T-helper 2 cell treated with Interferon-gamma antibody and Interleukin-4, amounts not matched to agents 5 μg/mL and 100 μg/mL, for 36 hours (primary cell): ENCODE data around the gene COX15.

ENCODE experiments used
- DNase-seq: peaks from one replicate; pipeline ENCODE4 v3.0.0; 2021; ENCODE audit warnings: low spot score
- H3K27ac Mint-ChIP-seq: one replicate; pipeline ENCODE4 v1.8.0; 2021; ENCODE audit warnings: mild to moderate bottlenecking, mixed read lengths
- H3K27me3 Mint-ChIP-seq: one replicate; pipeline ENCODE4 v1.8.0; 2021; ENCODE audit warnings: low read depth, mixed read lengths
- H3K36me3 Mint-ChIP-seq: one replicate; pipeline ENCODE4 v1.8.0; 2021; ENCODE audit warnings: low read depth, mixed read lengths
- H3K4me1 Mint-ChIP-seq: one replicate; pipeline ENCODE4 v1.8.0; 2021; ENCODE audit warnings: low read depth, mixed read lengths
- H3K4me3 Mint-ChIP-seq: one replicate; pipeline ENCODE4 v1.8.0; 2022; ENCODE audit warnings: mild to moderate bottlenecking, moderate library complexity, mixed read lengths
- H3K9me3 Mint-ChIP-seq: one replicate; pipeline ENCODE4 v1.8.0; 2021; ENCODE audit warnings: mixed read lengths

Gene COX15

DNA sequence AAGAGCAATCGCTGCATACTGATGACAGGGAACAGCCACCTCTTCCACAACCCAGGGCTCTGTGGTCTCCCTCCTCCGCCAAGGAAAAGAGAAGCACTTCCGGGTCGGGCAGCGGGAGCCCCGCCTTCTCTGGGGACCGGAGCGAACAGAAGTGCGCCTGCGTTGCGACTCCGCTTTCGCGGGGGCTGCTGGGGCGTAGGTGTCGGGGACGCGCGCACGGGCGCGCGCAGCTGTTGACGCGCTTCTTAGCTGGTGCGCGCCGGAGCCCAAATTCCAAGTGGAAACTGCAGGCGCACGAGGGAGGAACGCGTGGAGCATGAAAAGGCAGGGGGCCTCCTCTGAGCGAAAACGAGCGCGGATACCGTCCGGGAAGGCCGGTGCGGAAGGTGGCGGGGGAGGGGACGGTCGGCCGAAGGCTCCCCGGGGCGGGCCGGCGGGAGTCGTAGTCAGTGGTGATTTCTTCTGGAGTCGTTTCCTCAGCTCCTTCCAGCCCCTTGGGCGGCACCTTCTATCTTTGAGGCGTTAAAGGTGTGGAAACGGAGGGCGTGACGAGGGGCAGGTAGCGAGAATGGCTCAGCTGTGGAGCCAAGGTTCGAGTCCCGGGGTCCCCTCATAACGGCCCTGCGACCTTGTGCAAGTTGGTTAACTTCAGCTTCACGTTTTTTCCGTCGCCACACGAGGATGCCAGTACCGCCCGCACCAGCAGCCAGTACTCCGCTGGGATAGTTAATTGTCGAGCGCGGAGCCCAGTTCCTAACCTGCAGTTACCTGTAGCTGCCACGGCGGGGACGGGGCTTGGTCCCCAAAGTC, at the start of gene COX15, which contains the start of gene CUTC:
TSS of gene COX15 (minus strand) at position 95 of the 810 bp plus-strand sequence. CDS start at position 17, 78 bp downstream.
TSS of gene CUTC (plus strand) at position 202 of the 810 bp plus-strand sequence. CDS start at position 317, 115 bp downstream.
- Mint-ChIP-seq H3K4me1 (peaks cover 24% of the 10 kb centered on the region), H3K9me3 (no peaks in the 10 kb centered on the region), H3K27me3 (no peaks in the 10 kb centered on the region), H3K27ac (peak within 1 kb of the TSS; percentile 100), H3K4me3 (peak within 1 kb of the TSS; percentile 100), H3K36me3 (peaks cover 35% of the 10 kb centered on the region)
- DNase-seq = peak; percentile 95

DNA sequence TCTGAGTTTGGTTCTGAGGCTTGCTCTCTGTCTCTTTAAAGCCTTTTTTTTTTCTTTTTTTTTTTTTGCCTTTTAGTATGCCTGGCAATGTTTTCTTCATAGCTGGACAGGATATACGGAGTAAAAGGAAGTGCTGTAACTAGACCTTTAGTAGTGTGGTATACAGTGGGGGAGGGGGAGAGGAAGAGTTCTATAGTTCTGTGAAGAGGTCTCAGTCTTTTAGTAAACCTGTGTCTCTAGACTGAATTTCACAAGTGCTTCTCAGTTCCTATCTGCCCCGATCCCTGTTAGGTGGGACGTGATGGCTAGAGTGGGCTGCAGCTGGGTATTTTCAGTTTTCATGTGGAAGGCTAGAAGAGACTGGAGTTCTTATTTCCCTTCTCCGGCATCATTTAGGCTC, 47.4 kb upstream of the COX15 start:
- Mint-ChIP-seq H3K4me1 (peaks cover 7% of the 10 kb centered on the region), H3K9me3 (no peaks in the 10 kb centered on the region), H3K36me3 (no peaks in the 10 kb centered on the region), H3K27me3 (peaks cover 1% of the 10 kb centered on the region), H3K27ac (no peak overlapping the region), H3K4me3 (no peak overlapping the region)
- no peak for DNase-seq

DNA sequence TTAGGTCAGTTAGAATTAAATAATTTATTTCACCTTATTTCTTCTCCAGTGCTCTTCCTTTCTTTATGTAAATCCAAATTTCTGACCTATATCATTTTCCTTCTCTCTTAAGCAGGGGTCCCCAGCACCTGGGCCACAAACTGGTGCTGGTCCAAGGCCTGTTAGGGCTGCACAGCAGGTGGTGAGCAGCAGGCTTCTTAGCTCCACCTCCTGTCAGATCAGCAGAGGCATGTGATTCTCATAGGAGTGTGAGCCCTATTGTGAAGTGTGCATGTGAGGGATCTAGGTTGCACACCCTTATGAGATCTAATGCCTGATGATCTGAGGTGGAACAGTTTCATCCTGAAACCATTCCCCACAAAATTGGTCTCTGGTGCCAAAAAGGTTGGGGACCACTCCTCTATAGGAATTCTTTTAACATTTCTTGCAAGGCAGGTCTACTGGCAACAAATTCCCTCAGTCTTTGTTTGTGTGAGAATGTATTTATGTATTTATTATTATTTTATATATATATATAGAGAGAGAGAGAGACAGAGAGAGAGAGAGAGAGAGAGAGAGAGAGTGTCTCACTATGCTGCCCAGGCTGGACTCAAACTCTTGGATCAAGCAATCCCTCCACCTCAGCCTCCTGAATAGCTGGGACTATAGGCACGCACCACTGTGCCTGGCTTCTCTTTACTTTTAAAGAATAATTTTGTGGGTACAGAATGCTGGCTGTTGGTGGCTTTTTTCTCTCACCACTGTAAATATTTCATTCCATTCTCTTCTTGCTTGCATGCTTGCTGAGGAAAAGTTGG, 46.2 kb upstream of the COX15 start:
- H3K27me3 Mint-ChIP-seq = peaks cover 1% of the 10 kb centered on the region
- H3K36me3 Mint-ChIP-seq = no peaks in the 10 kb centered on the region
- H3K9me3 Mint-ChIP-seq = no peaks in the 10 kb centered on the region
- H3K27ac Mint-ChIP-seq = no peak overlapping the region
- H3K4me1 Mint-ChIP-seq = peaks cover 7% of the 10 kb centered on the region
- DNase-seq = no peak
- H3K4me3 Mint-ChIP-seq = no peak overlapping the region

DNA sequence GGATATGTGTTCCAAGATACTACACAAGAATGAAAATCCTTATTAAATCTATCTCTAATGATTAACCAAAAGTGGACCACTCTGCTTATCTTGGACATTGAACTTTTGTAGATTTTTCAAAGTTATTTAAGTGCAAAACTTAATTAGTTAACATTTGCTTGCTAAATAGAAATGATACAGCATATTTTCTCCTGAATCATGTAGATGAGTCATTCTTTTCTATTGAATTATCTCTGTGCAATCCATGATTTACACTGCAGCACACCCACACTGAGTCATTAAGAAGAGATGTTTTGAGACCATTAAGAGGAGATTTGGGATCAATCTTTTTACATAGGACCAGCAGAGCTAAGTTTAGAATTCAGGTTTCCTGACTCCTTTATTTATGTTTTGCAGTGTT, 43.9 kb upstream of the COX15 start:
- Mint-ChIP-seq H3K27me3 (peaks cover 1% of the 10 kb centered on the region), H3K36me3 (no peaks in the 10 kb centered on the region), H3K9me3 (no peaks in the 10 kb centered on the region), H3K4me3 (no peak overlapping the region), H3K27ac (no peak overlapping the region), H3K4me1 (peaks cover 7% of the 10 kb centered on the region)
- DNase-seq = no peak

DNA sequence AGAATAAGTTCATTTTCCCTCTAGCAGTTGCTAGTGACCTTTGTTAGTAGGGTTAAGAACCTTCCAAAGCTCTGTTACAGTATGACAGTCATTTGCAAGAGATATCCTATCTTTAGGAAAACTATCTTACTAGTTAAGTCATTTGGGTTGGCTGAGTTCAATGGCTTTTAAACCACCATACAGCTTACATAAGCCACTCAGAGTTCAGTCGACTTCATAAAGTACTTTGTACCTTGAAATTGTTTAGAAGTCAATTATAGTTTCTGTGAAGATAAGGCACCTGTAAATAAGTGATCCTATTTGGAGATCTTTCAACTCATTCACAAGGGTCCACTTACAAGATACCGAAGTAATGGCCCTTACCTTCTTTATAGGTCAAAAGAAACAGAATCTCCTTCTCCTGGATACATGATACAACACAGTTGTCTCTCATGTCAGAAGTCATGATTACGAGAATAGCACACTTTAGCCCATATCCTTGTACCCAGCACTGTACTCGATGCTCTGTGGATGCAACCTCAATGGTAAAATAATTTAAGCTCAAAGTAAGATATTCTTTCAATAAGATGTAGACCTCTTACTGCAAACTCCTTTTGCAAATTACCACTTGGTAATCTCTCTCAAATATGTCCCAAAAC, 38.6 kb upstream of the COX15 start:
- Mint-ChIP-seq H3K4me1 (peaks cover 2% of the 10 kb centered on the region), H3K27ac (no peak overlapping the region), H3K4me3 (no peak overlapping the region), H3K9me3 (no peaks in the 10 kb centered on the region), H3K36me3 (no peaks in the 10 kb centered on the region), H3K27me3 (no peaks in the 10 kb centered on the region)
- DNase-seq = no peak

DNA sequence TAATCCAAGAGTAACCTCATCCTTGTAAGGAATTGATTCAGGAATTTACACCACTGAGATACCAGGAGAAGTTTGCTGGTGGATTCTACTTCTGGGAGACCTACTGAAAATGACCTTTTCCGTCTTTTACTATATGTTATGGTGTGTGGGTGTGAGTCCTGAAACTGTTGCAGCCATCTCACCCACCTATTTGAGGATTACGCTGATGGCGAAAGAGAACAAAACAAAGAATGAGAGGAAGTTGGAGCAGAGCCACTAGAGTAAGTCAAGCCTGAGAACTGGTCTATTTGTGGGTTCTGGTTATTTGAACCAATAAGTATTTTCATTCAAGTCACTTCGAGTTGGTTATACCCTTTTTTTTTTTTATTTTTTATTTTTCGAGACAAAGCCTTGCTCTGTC, 37.8 kb upstream of the COX15 start:
- peaks cover 2% of the 10 kb centered on the region for H3K4me1 Mint-ChIP-seq
- H3K9me3 Mint-ChIP-seq = no peaks in the 10 kb centered on the region
- no peak for DNase-seq
- H3K36me3 Mint-ChIP-seq = no peaks in the 10 kb centered on the region
- H3K27ac Mint-ChIP-seq = no peak overlapping the region
- no peak overlapping the region for H3K4me3 Mint-ChIP-seq
- H3K27me3 Mint-ChIP-seq = no peaks in the 10 kb centered on the region

DNA sequence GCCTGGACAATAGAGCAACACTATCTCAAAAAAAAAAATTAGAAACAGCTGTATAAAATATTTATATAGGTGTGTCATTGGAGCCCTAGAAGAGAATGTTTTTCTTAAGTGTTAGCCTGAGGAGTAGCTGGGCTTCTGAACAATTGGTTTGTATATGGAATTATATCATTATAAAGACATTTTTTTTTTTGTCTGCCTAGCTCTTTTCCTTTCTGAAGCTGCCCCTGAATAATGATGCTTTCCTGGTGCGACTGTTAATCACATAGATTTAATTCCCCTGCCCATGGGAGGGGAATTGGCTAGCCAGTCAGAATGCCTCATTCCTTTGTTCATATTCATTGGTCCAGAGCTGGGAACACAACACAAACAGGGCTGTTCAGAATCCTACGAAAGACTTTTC, 36.6 kb upstream of the COX15 start:
- Mint-ChIP-seq H3K27ac (no peak overlapping the region), H3K9me3 (peaks cover under 1% of the 10 kb centered on the region), H3K36me3 (peaks cover 4% of the 10 kb centered on the region), H3K27me3 (no peaks in the 10 kb centered on the region), H3K4me1 (peaks cover 2% of the 10 kb centered on the region), H3K4me3 (no peak overlapping the region)
- DNase-seq = no peak

DNA sequence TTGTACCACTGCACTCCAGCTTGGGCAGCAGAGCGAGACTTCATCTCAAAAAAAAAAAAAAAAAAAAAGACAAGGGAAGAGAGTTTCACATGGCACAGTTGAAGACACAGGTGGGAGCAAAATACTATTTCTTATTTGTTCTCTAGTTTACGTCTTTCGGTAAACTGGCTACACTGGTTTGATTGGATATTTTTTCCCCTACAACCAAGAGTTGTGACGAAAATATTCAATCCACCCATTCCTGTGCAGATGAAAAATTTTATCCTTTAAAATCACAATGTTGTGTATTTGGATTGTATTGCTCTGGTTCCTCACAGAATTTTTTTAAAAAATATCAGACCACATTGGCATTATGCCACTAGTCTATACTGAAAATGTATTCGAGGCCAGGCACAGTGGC, 36.0 kb upstream of the COX15 start:
- peaks cover 2% of the 10 kb centered on the region for H3K4me1 Mint-ChIP-seq
- H3K27ac Mint-ChIP-seq = no peak overlapping the region
- peaks cover 4% of the 10 kb centered on the region for H3K9me3 Mint-ChIP-seq
- no peak for DNase-seq
- H3K27me3 Mint-ChIP-seq = no peaks in the 10 kb centered on the region
- no peak overlapping the region for H3K4me3 Mint-ChIP-seq
- H3K36me3 Mint-ChIP-seq = peaks cover 6% of the 10 kb centered on the region

DNA sequence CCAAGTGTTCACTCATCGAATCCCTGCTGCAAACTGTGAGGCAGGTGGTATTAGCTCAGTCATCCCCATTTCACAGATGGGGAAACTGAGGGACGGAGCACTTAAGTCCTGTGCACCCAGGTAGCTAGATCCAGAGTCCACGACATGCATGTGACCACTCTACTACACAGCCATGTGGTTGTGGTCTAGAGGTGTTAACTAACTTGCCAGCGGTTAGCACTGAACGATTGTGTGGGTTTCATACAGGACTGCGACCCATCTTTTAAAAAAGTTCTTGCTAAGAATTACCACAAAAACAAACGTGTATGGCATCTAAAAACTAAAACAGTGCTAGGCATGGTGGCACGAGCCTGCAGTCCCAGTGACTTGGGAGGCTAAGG, 34.4 kb upstream of the COX15 start:
- DNase-seq = no peak
- H3K27me3 Mint-ChIP-seq = no peaks in the 10 kb centered on the region
- no peak overlapping the region for H3K27ac Mint-ChIP-seq

DNA sequence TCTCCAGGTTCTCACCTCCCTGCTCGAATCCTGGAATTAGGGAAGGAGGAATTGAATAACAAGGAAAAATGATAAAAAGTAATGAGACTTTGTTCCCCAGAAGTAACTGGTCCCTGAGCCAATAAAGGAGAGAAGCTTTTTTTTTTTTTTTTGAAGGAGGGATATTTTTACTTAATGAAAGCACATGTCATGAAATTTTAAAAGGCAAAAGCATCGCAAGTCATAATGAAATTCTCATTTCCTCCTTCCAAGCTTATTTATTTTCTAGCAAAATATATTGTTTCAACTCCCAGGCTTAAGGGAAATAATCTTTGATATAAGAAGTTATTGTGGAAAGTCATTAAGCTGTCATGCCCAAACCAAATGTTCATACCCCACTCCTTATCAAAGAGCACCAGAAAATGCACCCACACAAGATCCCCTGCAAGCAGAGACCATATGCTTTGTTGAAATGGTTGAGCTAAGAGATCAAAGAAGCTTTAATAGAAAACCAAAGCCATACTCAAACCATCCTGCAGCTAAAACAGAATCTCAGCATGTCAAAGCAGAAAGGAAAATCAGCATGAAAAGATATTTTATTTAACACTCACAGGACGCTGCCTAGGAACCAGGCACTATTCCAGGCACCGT, 33.9 kb upstream of the COX15 start:
- DNase-seq = no peak
- peaks cover 4% of the 10 kb centered on the region for H3K9me3 Mint-ChIP-seq
- H3K27ac Mint-ChIP-seq = no peak overlapping the region
- peaks cover 16% of the 10 kb centered on the region for H3K36me3 Mint-ChIP-seq
- H3K4me1 Mint-ChIP-seq = peaks cover 2% of the 10 kb centered on the region
- H3K27me3 Mint-ChIP-seq = no peaks in the 10 kb centered on the region
- H3K4me3 Mint-ChIP-seq = no peak overlapping the region

More for the DNA sequence above, 34.4 kb upstream of the COX15 start:
- Mint-ChIP-seq H3K36me3 (peaks cover 13% of the 10 kb centered on the region), H3K4me3 (no peak overlapping the region), H3K4me1 (peaks cover 2% of the 10 kb centered on the region), H3K9me3 (peaks cover 4% of the 10 kb centered on the region)

DNA sequence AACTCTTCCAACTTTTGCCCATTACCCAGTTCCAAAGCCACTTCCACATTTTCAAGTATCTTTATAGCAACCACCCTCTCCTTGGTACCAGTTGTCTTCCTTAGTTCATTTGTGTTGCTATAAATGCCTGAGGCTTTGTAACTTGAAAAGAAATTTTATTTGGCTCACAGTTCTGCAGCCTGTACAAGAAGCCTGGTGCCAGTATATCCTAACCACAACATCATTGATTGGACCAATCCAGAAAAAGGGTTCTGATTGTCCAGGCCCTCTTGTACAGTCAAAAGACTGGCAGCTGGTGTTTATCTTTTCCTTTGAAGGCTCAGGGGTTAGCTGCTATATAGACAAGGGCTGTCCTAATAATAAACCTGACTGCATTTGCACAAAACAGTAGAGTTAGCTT, 29.4 kb upstream of the COX15 start:
- H3K36me3 Mint-ChIP-seq = peaks cover 42% of the 10 kb centered on the region
- H3K27me3 Mint-ChIP-seq = no peaks in the 10 kb centered on the region

DNA sequence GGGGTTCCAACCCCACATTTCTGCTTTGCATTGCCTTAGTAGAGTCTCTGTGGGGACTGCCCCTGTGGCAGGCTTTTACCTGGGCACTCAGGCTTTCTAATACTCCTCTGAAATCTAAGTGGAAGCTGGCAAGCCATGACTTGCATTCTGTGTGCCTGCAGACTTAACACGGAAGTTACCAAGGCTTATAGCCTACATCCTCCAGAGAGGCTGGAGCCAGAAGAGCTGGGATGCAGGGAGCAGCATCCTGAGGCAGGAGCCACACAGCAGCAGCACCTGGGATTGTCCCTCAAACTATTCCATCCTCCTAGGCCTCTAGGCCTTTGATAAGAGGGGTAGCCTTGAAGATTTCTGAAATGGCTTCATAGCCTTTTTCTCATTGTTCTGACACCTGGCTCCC, 28.4 kb upstream of the COX15 start:
- H3K4me3 Mint-ChIP-seq = no peak overlapping the region
- DNase-seq = no peak

More for the DNA sequence above, 29.4 kb upstream of the COX15 start:
- Mint-ChIP-seq H3K4me3 (no peak overlapping the region), H3K27ac (no peak overlapping the region), H3K4me1 (peaks cover 2% of the 10 kb centered on the region), H3K9me3 (peaks cover 4% of the 10 kb centered on the region)
- DNase-seq = no peak

DNA sequence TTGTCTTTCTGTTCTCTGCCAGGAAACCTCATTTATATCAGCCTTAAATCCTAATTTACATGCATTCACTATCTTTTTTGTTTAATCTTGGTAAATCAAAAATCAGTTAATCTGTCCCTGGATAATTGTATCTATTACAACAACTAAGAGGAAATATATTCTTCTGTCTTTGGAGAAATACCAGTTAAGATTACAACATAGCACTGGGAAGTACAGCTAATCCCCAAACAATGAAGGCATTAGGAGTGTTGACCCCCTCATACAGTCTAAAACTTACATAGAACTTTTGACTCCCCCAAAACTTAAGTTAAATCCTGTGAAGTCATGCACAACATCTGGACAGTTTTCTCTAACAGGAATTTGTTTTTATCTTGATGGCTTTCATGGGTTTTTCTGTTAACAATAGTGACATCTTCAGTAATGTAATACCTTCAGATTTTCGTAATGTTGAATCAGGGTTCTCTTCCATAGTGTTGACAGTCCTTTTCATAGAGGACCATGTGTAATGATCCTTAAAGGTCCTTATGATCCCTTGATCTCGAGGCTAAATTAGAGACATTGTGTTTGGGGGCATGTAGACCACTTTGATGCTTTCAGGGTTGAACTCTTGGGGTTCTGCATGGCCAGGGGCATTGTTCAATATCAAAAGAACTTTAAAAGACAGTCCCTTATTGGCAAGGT, 26.4 kb upstream of the COX15 start:
- no peaks in the 10 kb centered on the region for H3K4me1 Mint-ChIP-seq
- H3K36me3 Mint-ChIP-seq = peaks cover 61% of the 10 kb centered on the region
- DNase-seq = no peak
- H3K9me3 Mint-ChIP-seq = peaks cover 2% of the 10 kb centered on the region
- H3K4me3 Mint-ChIP-seq = no peak overlapping the region
- H3K27ac Mint-ChIP-seq = no peak overlapping the region
- no peaks in the 10 kb centered on the region for H3K27me3 Mint-ChIP-seq

More for the DNA sequence above, 28.4 kb upstream of the COX15 start:
- H3K9me3 Mint-ChIP-seq = peaks cover 4% of the 10 kb centered on the region
- no peaks in the 10 kb centered on the region for H3K4me1 Mint-ChIP-seq
- no peaks in the 10 kb centered on the region for H3K27me3 Mint-ChIP-seq
- H3K27ac Mint-ChIP-seq = no peak overlapping the region
- H3K36me3 Mint-ChIP-seq = peaks cover 50% of the 10 kb centered on the region
